GM23338 (cell line): ENCODE measurements around the gene TMEM139.

ENCODE experiments used
- CREB1 ChIP-seq: fragments of 250-450 bp; sonication (Bioruptor Pico); IDR thresholded peaks from 2 replicates; pipeline ENCODE4 v1.5.0; 2020; ENCODE audit warnings: low read depth, mild to moderate bottlenecking, moderate library complexity
- ETS1 ChIP-seq: IDR thresholded peaks from 2 replicates; pipeline ENCODE4 v1.6.1; 2016; ENCODE audit warnings: antibody characterized with exemption
- EZH2 ChIP-seq: fragments of 200-600 bp; sonication (generic); IDR thresholded peaks from one replicate; pipeline ENCODE4 v1.8.0; 2017; ENCODE audit warnings: antibody characterized with exemption, mild to moderate bottlenecking, low read depth; ENCODE audit not compliant: unreplicated experiment
- EZH2phosphoT487 ChIP-seq: fragments of 200-600 bp; sonication (generic); IDR thresholded peaks from one replicate; pipeline ENCODE4 v1.8.1; 2018; ENCODE audit warnings: antibody characterized with exemption; ENCODE audit not compliant: unreplicated experiment
- JUNB ChIP-seq: IDR thresholded peaks from one replicate; pipeline ENCODE4 v1.6.1; 2016; ENCODE audit warnings: antibody characterized with exemption; ENCODE audit not compliant: unreplicated experiment
- NANOG ChIP-seq: IDR thresholded peaks from 2 replicates; pipeline ENCODE4 v1.6.1; 2016; ENCODE audit warnings: antibody characterized with exemption, borderline replicate concordance
- POLR2AphosphoS5 ChIP-seq: IDR thresholded peaks from 2 replicates; pipeline ENCODE4 v1.6.1; 2016; ENCODE audit warnings: antibody characterized with exemption, low read depth
- REST ChIP-seq: IDR thresholded peaks from one replicate; pipeline ENCODE4 v1.6.1; 2018; ENCODE audit warnings: antibody characterized with exemption; ENCODE audit not compliant: unreplicated experiment
- STAT1 ChIP-seq: IDR thresholded peaks from one replicate; pipeline ENCODE4 v1.6.1; 2016; ENCODE audit warnings: antibody characterized with exemption; ENCODE audit not compliant: unreplicated experiment
- ZNF114 ChIP-seq: fragments of 250-450 bp; sonication (Bioruptor Pico); IDR thresholded peaks from 2 replicates; pipeline ENCODE4 v1.5.0; 2020; ENCODE audit warnings: mild to moderate bottlenecking, moderate library complexity
- ZNF331 ChIP-seq: fragments of 250-450 bp; sonication (Bioruptor Pico); IDR thresholded peaks from 2 replicates; pipeline ENCODE4 v1.5.0; 2020; ENCODE audit warnings: low read depth, mild to moderate bottlenecking, moderate library complexity
- TF ChIP-seq, protein P1 (sequence below), 2 experiments: fragments of 200-600 bp in 1 of 2; sonication (generic) in 1 of 2; conservative IDR thresholded peaks; 2 replicates each; pipeline versions ENCODE4 v1.5.1 to v1.6.1; 2016 to 2017; ENCODE audit warnings: antibody characterized with exemption in 2 of 2, low read depth in 2 of 2, mild to moderate bottlenecking in 2 of 2, moderate library complexity in 1 of 2

DNA sequence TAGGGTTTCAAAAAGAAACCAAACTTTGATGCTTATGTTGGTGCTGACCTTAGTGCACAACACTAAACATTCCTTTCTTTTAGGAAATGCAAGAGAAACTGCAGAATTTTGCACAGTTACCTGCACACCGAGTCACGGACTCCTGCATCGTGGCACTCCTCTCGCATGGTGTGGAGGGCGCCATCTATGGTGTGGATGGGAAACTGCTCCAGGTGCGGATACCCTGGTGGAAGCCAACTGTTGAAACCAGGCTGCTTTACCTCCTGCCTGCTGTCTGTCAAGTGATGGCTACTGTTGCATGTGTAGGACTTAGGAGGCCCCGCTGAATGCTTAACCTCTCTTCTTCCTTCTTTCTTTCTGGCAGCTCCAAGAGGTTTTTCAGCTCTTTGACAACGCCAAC, 15.1 kb downstream of the TMEM139 start:
- TF ChIP-seq EZH2 (no peak), NANOG (no peak), JUNB (no peak), REST (no peak), POLR2AphosphoS5 (no peak), EZH2phosphoT487 (no peak), STAT1 (no peak), CREB1 (CRISPR knock-in tag) (no peak), ETS1 (no peak), ZNF331 (CRISPR knock-in tag) (no peak), ZNF114 (no peak)
- TF ChIP-seq, protein P1, sequence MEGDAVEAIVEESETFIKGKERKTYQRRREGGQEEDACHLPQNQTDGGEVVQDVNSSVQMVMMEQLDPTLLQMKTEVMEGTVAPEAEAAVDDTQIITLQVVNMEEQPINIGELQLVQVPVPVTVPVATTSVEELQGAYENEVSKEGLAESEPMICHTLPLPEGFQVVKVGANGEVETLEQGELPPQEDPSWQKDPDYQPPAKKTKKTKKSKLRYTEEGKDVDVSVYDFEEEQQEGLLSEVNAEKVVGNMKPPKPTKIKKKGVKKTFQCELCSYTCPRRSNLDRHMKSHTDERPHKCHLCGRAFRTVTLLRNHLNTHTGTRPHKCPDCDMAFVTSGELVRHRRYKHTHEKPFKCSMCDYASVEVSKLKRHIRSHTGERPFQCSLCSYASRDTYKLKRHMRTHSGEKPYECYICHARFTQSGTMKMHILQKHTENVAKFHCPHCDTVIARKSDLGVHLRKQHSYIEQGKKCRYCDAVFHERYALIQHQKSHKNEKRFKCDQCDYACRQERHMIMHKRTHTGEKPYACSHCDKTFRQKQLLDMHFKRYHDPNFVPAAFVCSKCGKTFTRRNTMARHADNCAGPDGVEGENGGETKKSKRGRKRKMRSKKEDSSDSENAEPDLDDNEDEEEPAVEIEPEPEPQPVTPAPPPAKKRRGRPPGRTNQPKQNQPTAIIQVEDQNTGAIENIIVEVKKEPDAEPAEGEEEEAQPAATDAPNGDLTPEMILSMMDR (conservative IDR thresholded peaks at IDR 0.05; ENCODE audit: low read depth in 2 of 2) = peak; percentile 74 to 86
